Ovary (tissue), 9 donors: ENCODE data around the gene HTRA2. TPM values are rescaled to one million over a fixed set of nuclear protein-coding genes. Genes with fewer than 3 reads are reported as not detected.

Experiments used
- DNase-seq, 5 donors: peaks; one replicate each; pipeline ENCODE4 v3.0.0-alpha.2; 2019 to 2020
- H3K27ac ChIP-seq, 2 donors: fragments of 200-600 bp; one replicate each; pipeline versions ENCODE4 v1.5.1 to v1.8.0; 2019 to 2022
- H3K27me3 ChIP-seq: fragments of 200-600 bp; one replicate; pipeline ENCODE4 v1.8.0; 2022
- H3K36me3 ChIP-seq: fragments of 200-600 bp; sonication (generic); one replicate; pipeline ENCODE4 v1.5.1; 2019
- H3K4me1 ChIP-seq: one replicate; pipeline ENCODE4 v1.8.1; 2013; ENCODE audit warnings: mild to moderate bottlenecking, moderate library complexity; ENCODE audit not compliant: insufficient read depth
- H3K4me3 ChIP-seq: fragments of 200-600 bp; sonication (generic); one replicate; pipeline ENCODE4 v1.5.1; 2017
- H3K9me3 ChIP-seq, 2 donors: fragments of 200-600 bp in 1 of 2; sonication (generic) in 1 of 2; one replicate each; pipeline versions ENCODE4 v1.5.1 to v1.8.1; 2013 to 2019; ENCODE audit warnings: mild to moderate bottlenecking in 1 of 2, moderate library complexity in 1 of 2
- CTCF ChIP-seq, 3 donors: fragments of 450-650 bp in 2 of 3; fragments of 200-600 bp in 1 of 3; IDR thresholded peaks; one replicate each; pipeline versions ENCODE4 v1.5.1 to v1.8.0; 2016 to 2022; ENCODE audit warnings: antibody characterized with exemption in 3 of 3, mild to moderate bottlenecking in 1 of 3
- EP300 ChIP-seq: sonication (generic); formaldehyde crosslinking; IDR thresholded peaks from one replicate; pipeline ENCODE4 v1.6.1; 2017; ENCODE audit warnings: antibody characterized with exemption
- POLR2A ChIP-seq: fragments of 450-650 bp; IDR thresholded peaks from one replicate; pipeline ENCODE4 v1.6.1; 2017; ENCODE audit warnings: antibody characterized with exemption, mild to moderate bottlenecking, moderate library complexity
- WGBS, 3 donors: extraction: QIAGEN DNeasy Blood & Tissue Kit in 1 of 3; methylation state at CpG; one replicate each; pipeline versions ENCODE4 v1.1.5 to v1.1.7; 2013 to 2017; 5-methylcytosine and 5-hydroxymethylcytosine counted together
- intact Hi-C, 4 donors: fragments of 100-400 bp; cut with DNase I; formaldehyde crosslinking; loops; one replicate each; pipeline versions ENCODE4 v1.11.0 to v1.15.1; 2022 to 2023
- polyA plus RNA-seq, 2 donors: library from polyadenylated mRNA; stranded (reverse); fragments of 200-250 nt in 1 of 2; fragments of 350-450 nt in 1 of 2; fragmentation: Illumina TruSeq in 1 of 2; extraction: RNeasy Lipid Tissue Mini Kit (QIAGEN cat#74804) in 1 of 2; gene quantifications; one replicate each; pipeline ENCODE4 v1.2.3, GENCODE V29; 2013 to 2014
- total RNA-seq, 7 donors: library from RNA; depleted of rRNA in 2 of 7; stranded (reverse); fragments of >200 nt in 2 of 7; fragmentation: NEBNext Ultra II Directional in 3 of 7; extraction: Animal tissue kit (Norgen Biotek cat#: 25700) in 3 of 7; gene quantifications; one replicate each; pipeline versions ENCODE4 v1.1.0 to v1.2.4, GENCODE V29; 2016 to 2023
- donor health status: DM: no; HTN: no; CAD: no; lungs with moderate emphysema.
- donor health status: DM: no; HTN: no; CAD: no.
- donor health status: Bipolar disorder and iron deficiency.
- donor health status: DM: yes; HTN: yes; CAD: no.
- donor health status: DM: no; HTN: no; CAD: no.
- donor health status: DM: yes; HTN: yes; CAD: no.

HTRA2 gene
- total and polyA plus RNA-seq, 9 donors, result 28.7 to 47.6 (median 36.9) TPM

- Histone ChIP-seq H3K36me3 (no peaks in the 10 kb centered on the region), H3K4me3 (peak within 1 kb of the TSS; percentile 71), H3K4me1 (peaks cover 5% of the 10 kb centered on the region), H3K9me3 (no peaks in the 10 kb centered on the region), H3K27ac (peak within 1 kb of the TSS; percentile 98 to 99), H3K27me3 (no peaks in the 10 kb centered on the region)
- intact Hi-C loops, result loop anchor here in 1 of 4 donors (10.0 kb wide), 1 partner anchor 77 kb away; no protein-coding TSS in a partner anchor
- peak; percentile 22 for TF ChIP-seq POLR2A
- TF ChIP-seq CTCF (IDR thresholded peaks at IDR 0.05), result peak in 2 of 3 donors; percentile 19 to 37
- no peak for TF ChIP-seq EP300
- DNase-seq, result peak; percentile 99 to 100 (median 100)
- WGBS, 3 donors, result 0 to 2% (median 1%) methylated on average over 56 of the region's 56 CpGs
Measured at GRCh38 chr2:74507145-74507925, 22.4 kb upstream of the HTRA2 start, which contains the start of gene PCGF1. Gene PCGF1, minus strand, starts transcription at chr2:74507695. Its CDS starts 27 bp downstream, at chr2:74507668.

GRCh38 chr2:74507926-74508520 is 21.7 kb upstream of the HTRA2 start:
- no peaks in the 10 kb centered on the region for H3K27me3 ChIP-seq
- intact Hi-C loops, result loop anchor here in 1 of 4 donors (10.0 kb wide), 1 partner anchor 77 kb away; no protein-coding TSS in a partner anchor

GRCh38 chr2:74510272-74510671 is 19.5 kb upstream of the HTRA2 start:
- intact Hi-C loops, result no loop called here
- peaks cover 7% of the 10 kb centered on the region for H3K27me3 ChIP-seq
- H3K9me3 ChIP-seq, result no peaks in the 10 kb centered on the region
- H3K27ac ChIP-seq, result no peak overlapping the region
- DNase-seq, result no peak
- no peaks in the 10 kb centered on the region for H3K36me3 ChIP-seq
- 73 to 81% (median 73%) methylated on average over 4 of the region's 4 CpGs for WGBS, 3 donors
- peaks cover 5% of the 10 kb centered on the region for H3K4me1 ChIP-seq
- no peak for TF ChIP-seq EP300
- no peak overlapping the region for H3K4me3 ChIP-seq

More at GRCh38 chr2:74507926-74508520, 21.7 kb upstream of the HTRA2 start:
- Histone ChIP-seq H3K4me1 (peaks cover 5% of the 10 kb centered on the region), H3K4me3 (peak overlapping the region; percentile 71), H3K36me3 (no peaks in the 10 kb centered on the region), H3K27ac (peak overlapping the region; percentile 98 to 99), H3K9me3 (no peaks in the 10 kb centered on the region)
- DNase-seq, result peak in 3 of 5 donors; percentile 49 to 60 (median 51)
- WGBS, 3 donors, result 12 to 15% (median 13%) methylated on average over 35 to 38 of the region's 38 CpGs
- TF ChIP-seq POLR2A, result no peak

GRCh38 chr2:74511104-74511989 is 18.4 kb upstream of the HTRA2 start:
- TF ChIP-seq POLR2A, result no peak
- TF ChIP-seq CTCF (IDR thresholded peaks at IDR 0.05), result no peak
- no peak for TF ChIP-seq EP300
- Histone ChIP-seq H3K4me3 (no peak overlapping the region), H3K27me3 (peaks cover 12% of the 10 kb centered on the region), H3K36me3 (no peaks in the 10 kb centered on the region), H3K4me1 (peaks cover 8% of the 10 kb centered on the region), H3K27ac (no peak overlapping the region), H3K9me3 (no peaks in the 10 kb centered on the region)
- DNase-seq, result peak in 1 of 5 donors; percentile 14
- intact Hi-C loops, result no loop called here
- WGBS, 3 donors, result 32 to 42% (median 36%) methylated on average over 11 of the region's 11 CpGs
